ENCODE measurements around the gene USP21.

USP21 gene

GRCh38 chr1:161133220-161133740 lies 26.0 kb upstream of the USP21 start:
- DNase-seq (ENCODE audit: low read depth), result no peak

GRCh38 chr1:161137881-161138280 lies 21.4 kb upstream of the USP21 start:
- DNase-seq (ENCODE audit: low read depth), result no peak

GRCh38 chr1:161138431-161138830 lies 20.9 kb upstream of the USP21 start:
- DNase-seq (ENCODE audit: low read depth), result no peak

GRCh38 chr1:161139766-161140165 lies 19.5 kb upstream of the USP21 start:
- DNase-seq (ENCODE audit: low read depth), result no peak

- DNase-seq (ENCODE audit: low read depth), result no peak
Measured at GRCh38 chr1:161140755-161141400, 18.4 kb upstream of the USP21 start.

GRCh38 chr1:161145832-161146231 lies 13.5 kb upstream of the USP21 start:
- no peak for DNase-seq (ENCODE audit: low read depth)

- no peak for DNase-seq (ENCODE audit: low read depth)
Measured at GRCh38 chr1:161153176-161153575, 6.1 kb upstream of the USP21 start.

GRCh38 chr1:161153682-161154337 lies 5.5 kb upstream of the USP21 start, which contains the start of gene UFC1:
TSS of gene UFC1 (plus strand) at chr1:161153978. CDS start at chr1:161153998, 20 bp downstream.
- peak; percentile 69 for DNase-seq (ENCODE audit: low read depth)

- DNase-seq (ENCODE audit: low read depth), result no peak
Measured at GRCh38 chr1:161157867-161158266, 1.4 kb upstream of the USP21 start.

- DNase-seq (ENCODE audit: low read depth), result no peak
Measured at GRCh38 chr1:161158316-161159010, 837 bp upstream of the USP21 start.

- no peak for DNase-seq (ENCODE audit: low read depth)
Measured at GRCh38 chr1:161159913-161160243, 578 bp downstream of the USP21 start.

- DNase-seq (ENCODE audit: low read depth), result no peak
Measured at GRCh38 chr1:161160671-161161145, 1.4 kb downstream of the USP21 start.

- DNase-seq (ENCODE audit: low read depth), result no peak
Measured at GRCh38 chr1:161161652-161162051, 2.4 kb downstream of the USP21 start.

- no peak for DNase-seq (ENCODE audit: low read depth)
Measured at GRCh38 chr1:161162052-161162451, 2.8 kb downstream of the USP21 start.

GRCh38 chr1:161162806-161163205 lies 3.5 kb downstream of the USP21 start:
- DNase-seq (ENCODE audit: low read depth), result no peak

- DNase-seq (ENCODE audit: low read depth), result no peak
Measured at GRCh38 chr1:161163793-161164192, 4.5 kb downstream of the USP21 start.

GRCh38 chr1:161164901-161165610 lies 5.8 kb downstream of the USP21 start:
- no peak for DNase-seq (ENCODE audit: low read depth)

GRCh38 chr1:161165742-161166668 lies 6.7 kb downstream of the USP21 start, which contains the start of gene PPOX:
TSS of gene PPOX (plus strand) at chr1:161166426. CDS start at chr1:161166848, 422 bp downstream.
- DNase-seq (ENCODE audit: low read depth), result peak; percentile 82

- DNase-seq (ENCODE audit: low read depth), result no peak
Measured at GRCh38 chr1:161166669-161167548, 7.6 kb downstream of the USP21 start.

- DNase-seq (ENCODE audit: low read depth), result no peak
Measured at GRCh38 chr1:161168906-161169305, 9.6 kb downstream of the USP21 start.
